Mesodermal cell (in vitro differentiated cells): ENCODE results near the gene UFSP1.
A peak's percentile ranks its signal among the peaks of the same experiment; 100 is the strongest.

Source experiments
- H3K27ac ChIP-seq: 2 replicates; pipeline ENCODE4 v1.7.0; 2013; ENCODE audit warnings: mild to moderate bottlenecking, low read depth, low read length, moderate library complexity; ENCODE audit not compliant: severe bottlenecking
- H3K36me3 ChIP-seq: 2 replicates; pipeline ENCODE4 v1.7.1; 2013; ENCODE audit warnings: mild to moderate bottlenecking, low read length, moderate library complexity; ENCODE audit not compliant: control insufficient read depth, insufficient read depth
- H3K4me1 ChIP-seq: one replicate; pipeline ENCODE4 v1.7.1; 2013; ENCODE audit warnings: mild to moderate bottlenecking, low read length; ENCODE audit not compliant: insufficient read depth, control insufficient read depth, poor library complexity, severe bottlenecking
- H3K4me3 ChIP-seq: 2 replicates; pipeline ENCODE4 v1.7.0; 2013; ENCODE audit warnings: low read length, control low read depth, mild to moderate bottlenecking; ENCODE audit not compliant: insufficient read depth, poor library complexity, severe bottlenecking; ENCODE audit errors: extremely low read depth
- H3K9me3 ChIP-seq: 2 replicates; pipeline ENCODE4 v1.7.1; 2013; ENCODE audit warnings: mild to moderate bottlenecking, low read length, moderate library complexity; ENCODE audit not compliant: control insufficient read depth
- WGBS, 2 experiments: methylation state at CpG; one replicate each; pipeline ENCODE4 v1.1.5; 2013; ENCODE audit warnings: missing lambda C conversion rate in 2 of 2; ENCODE audit not compliant: insufficient coverage in 2 of 2; 5-methylcytosine and 5-hydroxymethylcytosine counted together

The UFSP1 gene

GRCh38 chr7:100888291-100888987 lies 1.1 kb downstream of the UFSP1 start:
- peaks cover 22% of the 10 kb centered on the region for H3K4me1 ChIP-seq
- no peaks in the 10 kb centered on the region for H3K9me3 ChIP-seq
- H3K36me3 ChIP-seq: peaks cover 58% of the 10 kb centered on the region
- peak overlapping the region; percentile 52 for H3K4me3 ChIP-seq
- 84 to 88% methylated on average over 16 to 18 of the region's 18 CpGs for WGBS, 2 experiments
- peak overlapping the region; percentile 82 for H3K27ac ChIP-seq

- no peak overlapping the region for H3K27ac ChIP-seq
- peaks cover 22% of the 10 kb centered on the region for H3K4me1 ChIP-seq
- 88 to 89% methylated on average over 12 to 16 of the region's 21 CpGs for WGBS, 2 experiments
- H3K4me3 ChIP-seq: no peak overlapping the region
- H3K9me3 ChIP-seq: no peaks in the 10 kb centered on the region
- peaks cover 62% of the 10 kb centered on the region for H3K36me3 ChIP-seq
Measured at GRCh38 chr7:100887516-100888290, 1.8 kb downstream of the UFSP1 start.

- H3K27ac ChIP-seq: peak overlapping the region; percentile 2
- peaks cover 20% of the 10 kb centered on the region for H3K4me1 ChIP-seq
- 94 to 95% methylated on average over 25 of the region's 25 CpGs for WGBS, 2 experiments
- no peaks in the 10 kb centered on the region for H3K9me3 ChIP-seq
- H3K4me3 ChIP-seq: no peak overlapping the region
- H3K36me3 ChIP-seq: peaks cover 69% of the 10 kb centered on the region
Measured at GRCh38 chr7:100886936-100887515, 2.5 kb downstream of the UFSP1 start.

- WGBS, 2 experiments: 96% methylated on average over 26 of the region's 27 CpGs
Measured at GRCh38 chr7:100886142-100886935, 3.2 kb downstream of the UFSP1 start.

GRCh38 chr7:100885440-100886141 lies 3.9 kb downstream of the UFSP1 start:
- WGBS, 2 experiments: 95 to 97% methylated on average over 15 to 21 of the region's 22 CpGs
- no peak overlapping the region for H3K4me3 ChIP-seq
- peaks cover 22% of the 10 kb centered on the region for H3K4me1 ChIP-seq
- H3K36me3 ChIP-seq: peaks cover 83% of the 10 kb centered on the region
- no peak overlapping the region for H3K27ac ChIP-seq
- no peaks in the 10 kb centered on the region for H3K9me3 ChIP-seq

More at GRCh38 chr7:100886142-100886935, 3.2 kb downstream of the UFSP1 start:
- Histone ChIP-seq H3K4me3 (no peak overlapping the region), H3K27ac (peak overlapping the region; percentile 2), H3K36me3 (peaks cover 76% of the 10 kb centered on the region), H3K4me1 (peaks cover 21% of the 10 kb centered on the region), H3K9me3 (no peaks in the 10 kb centered on the region)

- WGBS, 2 experiments: 93 to 95% methylated on average over 18 to 24 of the region's 29 CpGs
Measured at GRCh38 chr7:100884736-100885439, 4.6 kb downstream of the UFSP1 start.

GRCh38 chr7:100882785-100883526 lies 6.6 kb downstream of the UFSP1 start:
- Histone ChIP-seq H3K36me3 (peaks cover 100% of the 10 kb centered on the region), H3K27ac (no peak overlapping the region), H3K9me3 (no peaks in the 10 kb centered on the region), H3K4me3 (no peak overlapping the region), H3K4me1 (peaks cover 31% of the 10 kb centered on the region)
- 97% methylated on average over 18 to 20 of the region's 24 CpGs for WGBS, 2 experiments

More at GRCh38 chr7:100884736-100885439, 4.6 kb downstream of the UFSP1 start:
- Histone ChIP-seq H3K4me3 (no peak overlapping the region), H3K27ac (no peak overlapping the region), H3K36me3 (peaks cover 90% of the 10 kb centered on the region), H3K4me1 (peaks cover 22% of the 10 kb centered on the region), H3K9me3 (no peaks in the 10 kb centered on the region)

GRCh38 chr7:100882201-100882600 lies 7.3 kb downstream of the UFSP1 start:
- Histone ChIP-seq H3K4me3 (no peak overlapping the region), H3K27ac (no peak overlapping the region), H3K9me3 (no peaks in the 10 kb centered on the region), H3K4me1 (peaks cover 29% of the 10 kb centered on the region), H3K36me3 (peaks cover 100% of the 10 kb centered on the region)
- 94 to 98% methylated on average over 7 of the region's 9 CpGs for WGBS, 2 experiments

GRCh38 chr7:100881136-100881535 lies 8.4 kb downstream of the UFSP1 start:
- peaks cover 100% of the 10 kb centered on the region for H3K36me3 ChIP-seq
- 91 to 98% methylated on average over 13 to 17 of the region's 20 CpGs for WGBS, 2 experiments

More at GRCh38 chr7:100881136-100881535, 8.4 kb downstream of the UFSP1 start:
- H3K4me3 ChIP-seq: no peak overlapping the region
- no peak overlapping the region for H3K27ac ChIP-seq
- no peaks in the 10 kb centered on the region for H3K9me3 ChIP-seq
- H3K4me1 ChIP-seq: peaks cover 36% of the 10 kb centered on the region
